Gastroesophageal sphincter (tissue), 4 donors: Measurements from ENCODE around the gene PAPPA2. TPM values are rescaled to one million over a fixed set of nuclear protein-coding genes. Genes with fewer than 3 reads are reported as not detected.

Experiments
- ATAC-seq: fragments of 150-250 bp; one replicate; pipeline ENCODE4 v1.9.1; 2016; ENCODE audit warnings: mild to moderate bottlenecking, moderate library complexity
- H3K27ac ChIP-seq, 4 donors: fragments of 200-600 bp; sonication (generic) in 3 of 4; 1 replicate in 3 of 4; 2 replicates in 1 of 4; pipeline ENCODE4 v1.5.1; 2016 to 2019
- H3K27me3 ChIP-seq: fragments of 200-600 bp; sonication (generic); one replicate; pipeline ENCODE4 v1.5.1; 2019
- H3K36me3 ChIP-seq, 2 donors: fragments of 200-600 bp; sonication (generic); one replicate each; pipeline ENCODE4 v1.5.1; 2019; ENCODE audit warnings: control low read depth in 1 of 2
- H3K4me1 ChIP-seq, 3 donors: fragments of 200-600 bp; sonication (generic); 1 replicate in 2 of 3; 2 replicates in 1 of 3; pipeline ENCODE4 v1.5.1; 2016 to 2019; ENCODE audit warnings: control low read depth in 2 of 3
- H3K4me3 ChIP-seq, 2 donors: fragments of 200-600 bp; sonication (generic); one replicate each; pipeline ENCODE4 v1.5.1; 2019; ENCODE audit warnings: mild to moderate bottlenecking in 1 of 2, moderate library complexity in 1 of 2
- H3K9me3 ChIP-seq, 3 donors: fragments of 200-600 bp; sonication (generic); one replicate each; pipeline ENCODE4 v1.5.1; 2017 to 2019; ENCODE audit warnings: control low read depth in 2 of 3
- EP300 ChIP-seq: sonication (generic); formaldehyde crosslinking; IDR thresholded peaks from one replicate; pipeline ENCODE4 v1.6.1; 2017; ENCODE audit warnings: antibody characterized with exemption, mild to moderate bottlenecking
- POLR2A ChIP-seq, 2 donors: fragments of 450-650 bp; IDR thresholded peaks; one replicate each; pipeline ENCODE4 v1.6.1; 2017; ENCODE audit warnings: antibody characterized with exemption in 2 of 2, mild to moderate bottlenecking in 2 of 2, moderate library complexity in 1 of 2
- POLR2AphosphoS5 ChIP-seq: sonication (generic); formaldehyde crosslinking; IDR thresholded peaks from one replicate; pipeline ENCODE4 v1.6.1; 2017; ENCODE audit warnings: antibody characterized with exemption
- WGBS, 2 donors: methylation state at CpG; one replicate each; pipeline ENCODE4 v1.1.5; 2018; ENCODE audit warnings: low coverage in 1 of 2; 5-methylcytosine and 5-hydroxymethylcytosine counted together
- total RNA-seq, 4 donors: library from RNA; depleted of rRNA; stranded (reverse); fragments of >200 nt; gene quantifications; one replicate each; pipeline ENCODE4 v1.1.0, GENCODE V29; 2016
- TF ChIP-seq, protein P1 (sequence below), 4 experiments: fragments of 200-600 bp in 2 of 4; fragments of 450-650 bp in 2 of 4; sonication (generic) in 1 of 4; IDR thresholded peaks; one replicate each; pipeline ENCODE4 v1.5.1; 2017 to 2019; ENCODE audit warnings: antibody characterized with exemption in 4 of 4, mild to moderate bottlenecking in 2 of 4, moderate library complexity in 2 of 4

PAPPA2 gene
- total RNA-seq, 4 donors from 2014 or later = 0.10 to 0.54 (median 0.14) TPM

DNA sequence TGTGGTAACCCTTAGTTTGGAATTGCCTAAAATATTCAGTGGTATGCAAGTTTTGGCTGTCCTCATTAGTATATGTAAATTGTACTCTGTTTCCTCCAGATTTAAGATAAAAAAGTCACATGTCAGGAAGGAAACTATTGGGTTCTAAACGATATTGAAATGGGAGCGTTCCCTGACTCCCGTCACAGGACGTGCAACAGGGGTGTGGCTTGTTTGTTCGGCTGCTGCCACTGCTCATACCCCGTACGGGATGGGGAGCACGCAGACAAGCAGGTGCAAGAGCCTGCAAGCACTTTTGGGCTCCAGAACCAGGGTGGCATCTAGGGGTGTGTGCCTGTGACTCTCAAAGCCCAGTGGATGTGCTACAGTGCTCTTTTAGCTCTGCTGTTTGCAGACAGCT, 6.2 kb upstream of the PAPPA2 start:
- 71 to 100% methylated on average over 1 to 7 of the region's 8 CpGs for WGBS, 2 donors
- ATAC-seq = no peak
- TF ChIP-seq POLR2A (IDR thresholded peaks at IDR 0.05) (no peak), POLR2AphosphoS5 (no peak)

DNA sequence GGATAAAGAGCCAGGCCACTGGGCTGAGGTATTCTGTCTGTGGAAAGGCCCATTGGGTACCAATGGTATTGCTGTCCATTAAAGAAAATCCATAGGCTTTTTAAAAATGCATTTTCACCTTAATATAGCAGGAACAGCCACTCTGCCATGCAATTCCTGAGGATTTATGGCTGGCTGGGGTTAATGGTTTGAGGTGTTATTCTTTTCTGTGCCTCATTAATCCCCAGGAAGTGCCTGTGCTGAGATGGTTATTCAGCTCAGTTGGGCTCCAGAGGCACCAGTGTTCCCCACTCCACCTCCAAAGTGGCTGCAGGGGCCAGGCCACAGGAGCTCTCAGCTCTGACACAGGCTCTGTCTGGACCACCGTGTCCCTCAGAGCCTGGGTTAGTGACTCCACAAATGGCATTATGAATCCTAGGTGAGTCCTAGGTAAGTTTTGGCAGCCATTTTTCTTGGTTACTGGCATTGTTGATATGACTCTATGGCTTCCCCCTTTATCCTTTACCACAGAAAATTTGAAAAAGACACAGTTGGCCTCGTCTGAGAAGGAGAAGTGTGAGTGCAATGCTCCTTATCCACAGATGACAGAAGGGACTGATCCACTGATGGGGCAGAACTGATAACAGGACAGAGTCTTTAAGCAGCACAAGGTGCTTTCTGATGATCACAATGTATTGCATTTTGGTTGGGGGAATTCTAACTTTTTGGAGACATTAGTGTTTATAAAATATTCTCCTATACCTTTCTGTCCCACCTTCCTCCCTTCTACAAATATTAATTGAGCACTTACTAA, 2.2 kb upstream of the PAPPA2 start:
- Histone ChIP-seq H3K4me3 (no peak overlapping the region), H3K9me3 (peaks cover 0 to 19% (median 0%) of the 10 kb centered on the region in 3 donors), H3K27ac (no peak overlapping the region), H3K27me3 (no peaks in the 10 kb centered on the region), H3K4me1 (no peaks in the 10 kb centered on the region), H3K36me3 (no peaks in the 10 kb centered on the region)
- TF ChIP-seq EP300 (no peak), POLR2A (IDR thresholded peaks at IDR 0.05) (no peak), POLR2AphosphoS5 (no peak)
- TF ChIP-seq, protein P1, sequence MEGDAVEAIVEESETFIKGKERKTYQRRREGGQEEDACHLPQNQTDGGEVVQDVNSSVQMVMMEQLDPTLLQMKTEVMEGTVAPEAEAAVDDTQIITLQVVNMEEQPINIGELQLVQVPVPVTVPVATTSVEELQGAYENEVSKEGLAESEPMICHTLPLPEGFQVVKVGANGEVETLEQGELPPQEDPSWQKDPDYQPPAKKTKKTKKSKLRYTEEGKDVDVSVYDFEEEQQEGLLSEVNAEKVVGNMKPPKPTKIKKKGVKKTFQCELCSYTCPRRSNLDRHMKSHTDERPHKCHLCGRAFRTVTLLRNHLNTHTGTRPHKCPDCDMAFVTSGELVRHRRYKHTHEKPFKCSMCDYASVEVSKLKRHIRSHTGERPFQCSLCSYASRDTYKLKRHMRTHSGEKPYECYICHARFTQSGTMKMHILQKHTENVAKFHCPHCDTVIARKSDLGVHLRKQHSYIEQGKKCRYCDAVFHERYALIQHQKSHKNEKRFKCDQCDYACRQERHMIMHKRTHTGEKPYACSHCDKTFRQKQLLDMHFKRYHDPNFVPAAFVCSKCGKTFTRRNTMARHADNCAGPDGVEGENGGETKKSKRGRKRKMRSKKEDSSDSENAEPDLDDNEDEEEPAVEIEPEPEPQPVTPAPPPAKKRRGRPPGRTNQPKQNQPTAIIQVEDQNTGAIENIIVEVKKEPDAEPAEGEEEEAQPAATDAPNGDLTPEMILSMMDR (IDR thresholded peaks at IDR 0.05) = no peak
- no peak for ATAC-seq
- WGBS, 2 donors = 0 to 13% methylated on average over 1 of the region's 2 CpGs

More for the DNA sequence above, 6.2 kb upstream of the PAPPA2 start:
- Histone ChIP-seq H3K27me3 (no peaks in the 10 kb centered on the region), H3K27ac (no peak overlapping the region), H3K36me3 (no peaks in the 10 kb centered on the region), H3K4me3 (no peak overlapping the region), H3K9me3 (peaks cover 0 to 27% (median 0%) of the 10 kb centered on the region in 3 donors), H3K4me1 (no peaks in the 10 kb centered on the region)

DNA sequence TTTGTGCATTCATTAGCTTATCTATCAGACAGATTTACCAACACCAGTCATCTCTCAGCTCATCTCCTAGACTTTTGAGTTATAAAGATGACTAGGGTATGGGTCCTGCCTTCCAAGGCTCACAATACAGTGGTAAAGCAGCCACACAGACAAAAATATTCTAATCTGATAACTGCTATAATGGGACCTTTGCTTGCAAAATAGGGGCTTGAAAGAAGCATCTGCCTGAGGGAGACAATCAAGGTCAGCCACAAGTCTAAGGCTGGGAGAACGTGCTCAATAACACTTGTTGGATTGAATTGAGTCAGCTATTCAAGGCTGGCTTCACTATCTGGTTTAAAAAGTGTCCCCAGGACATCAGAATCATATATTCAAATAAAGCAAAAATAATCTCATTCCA, 1.4 kb upstream of the PAPPA2 start:
- WGBS, 2 donors = 64 to 100% methylated on average over 1 of the region's 1 CpG

DNA sequence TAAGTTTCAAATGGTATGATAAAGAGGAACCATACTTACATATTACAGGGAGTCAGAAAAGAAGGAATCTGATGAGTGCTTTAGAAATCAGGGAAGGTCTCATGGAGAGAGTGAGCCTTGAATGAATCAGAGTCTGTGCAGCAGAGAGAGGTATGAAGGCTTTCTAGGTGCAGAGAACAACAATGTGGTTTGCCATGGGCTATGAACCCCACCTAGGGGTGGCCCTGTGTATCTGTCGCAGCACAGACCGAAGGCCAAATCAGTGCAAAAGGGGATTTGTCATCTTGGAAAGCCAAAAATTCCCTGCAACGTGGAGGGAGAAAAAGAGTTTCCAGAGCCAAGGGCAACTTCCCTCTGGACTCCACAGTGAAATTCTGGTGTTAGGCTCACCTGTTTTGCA, 3.5 kb downstream of the PAPPA2 start:
- Histone ChIP-seq H3K36me3 (no peaks in the 10 kb centered on the region), H3K4me3 (no peak overlapping the region), H3K9me3 (no peaks in the 10 kb centered on the region), H3K4me1 (no peaks in the 10 kb centered on the region), H3K27me3 (no peaks in the 10 kb centered on the region), H3K27ac (no peak overlapping the region)
- ATAC-seq = no peak
- WGBS, 2 donors = 22 to 31% methylated on average over 3 of the region's 3 CpGs
- TF ChIP-seq POLR2AphosphoS5 (no peak), EP300 (no peak), POLR2A (IDR thresholded peaks at IDR 0.05) (no peak)
- TF ChIP-seq, protein P1 (IDR thresholded peaks at IDR 0.05) = no peak

More for the DNA sequence above, 1.4 kb upstream of the PAPPA2 start:
- no peak for ATAC-seq
- TF ChIP-seq EP300 (no peak), POLR2A (IDR thresholded peaks at IDR 0.05) (no peak), POLR2AphosphoS5 (no peak)
- TF ChIP-seq, protein P1 (IDR thresholded peaks at IDR 0.05) = no peak
- Histone ChIP-seq H3K27ac (no peak overlapping the region), H3K4me3 (no peak overlapping the region), H3K36me3 (no peaks in the 10 kb centered on the region), H3K4me1 (no peaks in the 10 kb centered on the region), H3K9me3 (peaks cover 0 to 19% (median 0%) of the 10 kb centered on the region in 3 donors), H3K27me3 (no peaks in the 10 kb centered on the region)

DNA sequence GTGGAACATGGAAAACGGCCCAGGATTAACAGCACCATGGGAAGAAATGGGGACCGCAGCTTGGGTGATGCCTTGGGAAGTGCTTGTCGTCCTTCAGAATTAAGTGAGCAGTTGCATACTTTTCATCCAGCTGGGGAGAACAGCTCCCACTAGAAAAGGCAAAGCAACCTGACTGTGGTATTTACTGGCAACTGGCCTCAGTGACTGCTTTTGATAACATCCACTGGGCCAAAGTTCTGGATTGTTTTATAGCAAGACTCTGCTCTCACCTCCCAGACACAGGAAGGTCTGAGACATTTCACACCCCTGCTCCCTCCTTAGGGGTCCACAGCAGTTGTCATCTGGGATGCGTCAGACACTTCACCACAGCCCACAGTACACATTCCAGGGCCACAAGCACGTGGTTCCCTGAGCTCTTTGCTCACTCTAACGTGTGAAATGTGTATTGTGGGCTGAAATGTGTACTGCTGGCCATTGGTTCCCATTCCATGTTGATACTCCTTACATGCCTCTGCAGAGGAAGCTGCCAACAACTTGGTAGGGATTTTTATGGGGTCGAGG, 6.6 kb downstream of the PAPPA2 start:
- Histone ChIP-seq H3K9me3 (no peaks in the 10 kb centered on the region), H3K27ac (no peak overlapping the region), H3K4me1 (no peaks in the 10 kb centered on the region), H3K27me3 (no peaks in the 10 kb centered on the region), H3K36me3 (no peaks in the 10 kb centered on the region), H3K4me3 (no peak overlapping the region)
- no peak for ATAC-seq
- no peak for TF ChIP-seq POLR2AphosphoS5
- TF ChIP-seq POLR2A (IDR thresholded peaks at IDR 0.05) = no peak
- 31 to 71% methylated on average over 2 to 5 of the region's 7 CpGs for WGBS, 2 donors
